ENCODE measurements around the gene ADGRG3. TPM values are rescaled to one million over a fixed set of nuclear protein-coding genes. Genes with fewer than 3 reads are reported as not detected.

ADGRG3 gene
- total RNA-seq, 3 donors from 2014 or later = 0.84 to 3.4 (median 1.8) TPM

- no peak overlapping the region for H3K4me3 ChIP-seq
- H3K4me1 ChIP-seq (ENCODE audit: low read depth) = peaks cover 25% of the 10 kb centered on the region
- no peaks in the 10 kb centered on the region for H3K9me3 ChIP-seq
- intact Hi-C loops (cut with DNase I, micrococcal nuclease) = no loop called here
- TF ChIP-seq CTCF (IDR thresholded peaks at IDR 0.05) = no peak
- H3K36me3 ChIP-seq (ENCODE audit: low read depth) = no peaks in the 10 kb centered on the region
- no peak for ATAC-seq
- peak in 2 of 3 donors; percentile 40 to 57 for DNase-seq
Measured at GRCh38 chr16:57622361-57623250, 45.5 kb upstream of the ADGRG3 start.

GRCh38 chr16:57623251-57624043, 44.7 kb upstream of the ADGRG3 start:
- H3K9me3 ChIP-seq = no peaks in the 10 kb centered on the region
- ATAC-seq (peak; percentile 41), DNase-seq (peak; percentile 50 to 79 (median 68))
- intact Hi-C loops (cut with DNase I, micrococcal nuclease) = no loop called here
- no peaks in the 10 kb centered on the region for H3K36me3 ChIP-seq (ENCODE audit: low read depth)
- no peak overlapping the region for H3K4me3 ChIP-seq
- peaks cover 25% of the 10 kb centered on the region for H3K4me1 ChIP-seq (ENCODE audit: low read depth)
- no peak for TF ChIP-seq CTCF (IDR thresholded peaks at IDR 0.05)

GRCh38 chr16:57624044-57624688, 43.9 kb upstream of the ADGRG3 start:
- no peak overlapping the region for H3K4me3 ChIP-seq
- H3K4me1 ChIP-seq (ENCODE audit: low read depth) = peaks cover 22% of the 10 kb centered on the region
- ATAC-seq (no peak), DNase-seq (no peak)
- no peaks in the 10 kb centered on the region for H3K36me3 ChIP-seq (ENCODE audit: low read depth)
- no peaks in the 10 kb centered on the region for H3K9me3 ChIP-seq
- intact Hi-C loops (cut with DNase I, micrococcal nuclease) = no loop called here
- no peak for TF ChIP-seq CTCF (IDR thresholded peaks at IDR 0.05)

GRCh38 chr16:57624806-57625500, 43.2 kb upstream of the ADGRG3 start:
- Histone ChIP-seq H3K9me3 (no peaks in the 10 kb centered on the region), H3K4me3 (no peak overlapping the region), H3K4me1 (ENCODE audit: low read depth) (peaks cover 20% of the 10 kb centered on the region), H3K36me3 (ENCODE audit: low read depth) (no peaks in the 10 kb centered on the region)
- ATAC-seq (no peak), DNase-seq (peak in 2 of 3 donors; percentile 18 to 30)
- TF ChIP-seq CTCF (IDR thresholded peaks at IDR 0.05) = no peak
- intact Hi-C loops (cut with DNase I, micrococcal nuclease) = no loop called here
